Adipocyte (in vitro differentiated cells): ENCODE results near the gene COA8.

Experiments used
- DNase-seq: peaks from one replicate; pipeline ENCODE4 v3.0.0-alpha.2; 2015; ENCODE audit warnings: low read depth
- H3K27me3 ChIP-seq: replicated peaks from 2 replicates; pipeline ENCODE4 v1.7.0; 2013; ENCODE audit warnings: mild to moderate bottlenecking, low read length, moderate library complexity; ENCODE audit not compliant: control insufficient read depth, insufficient read depth
- H3K36me3 ChIP-seq: 2 replicates; pipeline ENCODE4 v1.7.0; 2013; ENCODE audit warnings: low read length, mild to moderate bottlenecking, moderate library complexity; ENCODE audit not compliant: control insufficient read depth, insufficient read depth, severe bottlenecking
- H3K4me1 ChIP-seq: 2 replicates; pipeline ENCODE4 v1.7.0; 2013; ENCODE audit warnings: mild to moderate bottlenecking, low read length, moderate library complexity; ENCODE audit not compliant: control insufficient read depth, insufficient read depth
- H3K4me3 ChIP-seq: 2 replicates; pipeline ENCODE4 v1.7.0; 2013; ENCODE audit warnings: mild to moderate bottlenecking, low read length, moderate library complexity
- H3K9ac ChIP-seq: 2 replicates; pipeline ENCODE4 v1.7.0; 2013; ENCODE audit warnings: mild to moderate bottlenecking, low read length, moderate library complexity
- H3K9me3 ChIP-seq: 2 replicates; pipeline ENCODE4 v1.7.0; 2013; ENCODE audit warnings: mild to moderate bottlenecking, low read length, moderate library complexity; ENCODE audit not compliant: control insufficient read depth

The COA8 gene

DNA sequence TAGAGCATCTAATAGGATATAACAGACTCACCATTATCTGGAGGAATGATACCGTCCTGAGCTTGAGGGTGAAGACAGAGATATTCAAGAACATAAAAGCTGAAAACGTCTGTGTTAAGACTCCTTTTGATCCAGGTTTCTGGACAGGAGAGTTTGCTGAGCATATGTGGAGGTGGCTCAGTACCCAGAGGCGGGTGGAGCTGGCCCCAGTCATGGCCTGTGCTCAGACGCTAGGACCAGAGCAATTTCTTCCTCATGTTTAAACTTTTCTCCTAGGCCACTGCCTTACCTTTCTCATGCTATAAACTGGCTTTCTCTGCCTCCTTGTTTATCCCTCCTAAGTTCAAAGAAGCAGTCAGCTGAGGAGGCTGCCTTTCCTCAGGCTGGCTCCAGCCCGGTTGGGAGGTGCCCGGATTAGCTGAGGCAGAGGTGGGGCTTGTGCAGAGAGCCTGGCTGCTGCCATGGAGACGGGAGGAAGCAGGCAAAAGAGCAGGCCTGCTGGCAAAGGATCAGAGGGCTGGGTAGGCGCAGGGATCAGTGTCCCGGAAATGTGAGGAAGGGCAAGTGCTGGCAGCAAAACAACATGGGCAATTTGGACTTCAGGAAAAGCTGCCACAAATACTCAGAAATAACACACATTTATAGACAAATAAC, 13.7 kb downstream of the COA8 start:
- Histone ChIP-seq H3K9ac (peak overlapping the region; percentile 76), H3K36me3 (peaks cover 58% of the 10 kb centered on the region), H3K4me3 (peak overlapping the region; percentile 7), H3K4me1 (peaks cover 17% of the 10 kb centered on the region), H3K27me3 (no peaks in the 10 kb centered on the region), H3K9me3 (no peaks in the 10 kb centered on the region)
- DNase-seq, result peak; percentile 96

DNA sequence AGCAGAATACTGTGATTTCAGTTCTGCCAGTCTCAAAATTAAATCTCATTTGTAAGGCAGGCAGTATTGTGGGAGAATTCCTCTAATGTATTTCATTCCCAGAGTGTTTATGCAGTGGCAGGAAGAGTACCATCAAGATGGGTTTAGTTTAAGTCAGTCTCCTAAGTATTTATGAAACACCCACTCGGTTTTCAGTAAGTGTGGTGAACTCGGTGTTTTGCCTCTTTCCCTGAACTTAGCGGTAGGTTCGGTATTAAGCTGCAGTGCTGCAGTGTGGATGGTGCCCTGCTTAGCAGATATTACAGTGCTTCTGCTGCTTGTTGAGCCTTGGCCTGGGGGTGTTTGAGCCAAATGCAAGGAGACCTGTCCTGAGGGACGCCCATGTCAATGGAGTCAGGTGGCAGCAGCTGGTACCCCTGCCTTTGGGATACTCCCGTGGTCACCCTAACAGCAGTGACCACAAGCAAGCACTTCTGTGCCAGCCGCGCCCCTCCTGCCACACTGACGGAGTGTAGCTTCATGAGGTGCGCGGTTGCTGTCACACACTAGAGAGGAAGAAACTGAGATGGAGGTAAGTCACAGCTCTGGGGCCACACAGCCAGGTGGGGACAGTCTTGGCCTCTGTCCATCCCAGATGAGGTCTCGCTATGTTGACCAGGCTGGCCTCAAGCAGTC, 15.8 kb downstream of the COA8 start:
- Histone ChIP-seq H3K4me1 (peaks cover 17% of the 10 kb centered on the region), H3K9ac (no peak overlapping the region), H3K27me3 (no peaks in the 10 kb centered on the region), H3K4me3 (no peak overlapping the region), H3K9me3 (no peaks in the 10 kb centered on the region), H3K36me3 (peaks cover 53% of the 10 kb centered on the region)
- DNase-seq, result no peak

DNA sequence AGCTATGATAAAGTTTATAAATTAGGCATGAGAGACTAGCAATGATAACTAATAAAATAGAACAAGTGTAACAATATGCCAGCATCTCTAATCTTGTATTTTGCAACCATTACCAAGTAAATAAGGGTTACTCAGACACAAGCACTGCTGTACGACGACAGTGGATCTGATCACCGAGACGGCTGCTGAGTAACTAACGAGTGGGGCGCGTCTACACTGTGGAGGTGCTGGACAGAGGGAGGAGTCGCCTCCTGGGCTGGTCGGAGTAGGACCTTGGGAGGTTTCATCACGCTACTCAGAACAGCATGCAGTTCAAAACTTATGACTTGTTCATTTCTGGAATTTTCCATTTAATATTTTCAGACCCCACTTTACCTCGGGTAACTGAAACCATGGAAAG, 18.4 kb downstream of the COA8 start:
- Histone ChIP-seq H3K9ac (no peak overlapping the region), H3K9me3 (no peaks in the 10 kb centered on the region), H3K4me3 (no peak overlapping the region), H3K27me3 (no peaks in the 10 kb centered on the region), H3K36me3 (peaks cover 40% of the 10 kb centered on the region), H3K4me1 (peaks cover 13% of the 10 kb centered on the region)
- DNase-seq, result no peak

DNA sequence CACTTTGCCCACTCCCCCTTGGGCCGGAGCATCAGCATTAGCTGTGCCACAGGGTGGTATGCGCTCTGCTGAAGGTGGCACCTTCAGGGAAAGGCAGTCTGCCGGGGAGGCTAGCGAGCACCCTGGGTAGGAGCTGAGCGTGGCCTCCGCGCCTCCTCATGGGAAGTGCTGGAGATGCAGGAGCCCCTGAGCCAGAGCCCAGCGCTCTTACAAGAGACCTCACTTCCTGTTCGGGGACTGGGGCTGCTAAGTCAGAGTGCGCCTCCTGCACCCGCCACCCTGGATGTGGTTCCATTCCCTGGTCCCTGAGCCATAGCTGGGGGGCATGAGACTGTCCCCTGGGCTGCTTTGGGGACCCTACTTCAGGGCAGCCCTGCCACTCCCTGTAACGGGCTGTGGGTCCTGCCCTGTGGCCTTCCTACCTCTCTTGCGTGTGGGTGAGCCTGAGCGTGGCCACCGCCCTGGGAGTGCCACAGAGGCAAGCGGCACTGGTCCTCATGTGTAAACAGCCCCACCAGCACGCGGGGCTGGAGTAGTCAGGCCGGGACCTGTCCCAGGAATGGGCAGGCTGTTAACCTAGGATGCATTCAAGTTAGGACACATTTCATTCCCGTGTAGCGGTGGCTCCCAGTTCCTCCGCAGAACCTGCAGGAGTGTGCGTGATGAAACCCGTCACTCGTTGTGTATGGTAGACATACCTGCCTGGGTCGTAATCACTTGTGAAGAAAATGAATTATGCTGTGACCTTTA, 19.4 kb downstream of the COA8 start:
- H3K9me3 ChIP-seq, result no peaks in the 10 kb centered on the region
- no peaks in the 10 kb centered on the region for H3K27me3 ChIP-seq
- no peak for DNase-seq
- H3K4me3 ChIP-seq, result no peak overlapping the region
- H3K4me1 ChIP-seq, result peaks cover 3% of the 10 kb centered on the region
- H3K36me3 ChIP-seq, result peaks cover 39% of the 10 kb centered on the region
- no peak overlapping the region for H3K9ac ChIP-seq

- H3K4me1 ChIP-seq, result no peaks in the 10 kb centered on the region
- peaks cover 33% of the 10 kb centered on the region for H3K36me3 ChIP-seq
Measured at GRCh38 chr14:103584326-103584915, 21.7 kb downstream of the COA8 start.

DNA sequence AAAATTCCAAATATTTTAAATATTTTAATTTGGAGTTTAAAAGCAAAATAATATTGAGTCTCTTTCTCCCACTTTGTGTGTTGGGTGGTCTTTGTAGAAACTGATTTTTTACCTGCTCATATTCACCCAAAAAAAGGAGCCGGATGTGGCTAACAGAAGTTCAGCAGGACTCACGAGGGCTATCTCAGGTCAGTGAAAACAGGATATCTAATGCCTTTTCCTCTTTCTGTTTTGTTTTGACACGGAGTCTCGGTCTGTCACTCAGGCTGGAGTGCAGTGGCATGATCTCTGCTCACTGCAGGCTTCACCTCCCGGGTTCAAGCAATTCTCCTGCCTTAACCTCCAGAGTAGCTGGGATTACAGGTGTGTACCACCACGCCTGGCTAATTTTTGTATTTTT, 30.8 kb downstream of the COA8 start:
- DNase-seq, result no peak
- H3K4me1 ChIP-seq, result peaks cover 9% of the 10 kb centered on the region
- peaks cover 21% of the 10 kb centered on the region for H3K36me3 ChIP-seq

More at GRCh38 chr14:103584326-103584915, 21.7 kb downstream of the COA8 start:
- no peaks in the 10 kb centered on the region for H3K27me3 ChIP-seq
- no peak for DNase-seq
- H3K4me3 ChIP-seq, result no peak overlapping the region
- no peak overlapping the region for H3K9ac ChIP-seq
- H3K9me3 ChIP-seq, result no peaks in the 10 kb centered on the region

DNA sequence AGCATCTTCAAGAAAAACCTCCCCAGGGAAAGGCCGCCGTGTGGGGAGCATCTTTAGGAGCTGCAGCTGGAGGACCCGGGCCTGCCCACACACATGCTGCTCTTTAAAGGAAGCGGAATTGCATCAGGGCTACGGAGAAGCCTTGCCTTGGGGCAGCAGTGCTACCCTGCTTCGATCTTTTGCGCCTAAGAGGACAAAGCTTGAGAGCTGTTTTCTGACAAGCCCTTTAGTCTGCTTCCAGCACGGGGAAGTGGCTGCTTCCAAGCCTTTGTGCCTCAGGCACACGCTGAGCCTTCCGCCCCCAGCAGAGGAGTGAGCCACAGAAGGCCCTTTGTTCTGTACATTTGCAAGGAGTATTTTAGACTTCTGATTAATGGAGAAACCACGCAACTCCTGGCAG, 31.5 kb downstream of the COA8 start:
- H3K9ac ChIP-seq, result no peak overlapping the region
- H3K36me3 ChIP-seq, result peaks cover 14% of the 10 kb centered on the region
- peak; percentile 67 for DNase-seq
- H3K4me1 ChIP-seq, result peaks cover 9% of the 10 kb centered on the region
- no peaks in the 10 kb centered on the region for H3K27me3 ChIP-seq
- no peak overlapping the region for H3K4me3 ChIP-seq
- H3K9me3 ChIP-seq, result no peaks in the 10 kb centered on the region

More for the DNA sequence above, 30.8 kb downstream of the COA8 start:
- Histone ChIP-seq H3K27me3 (no peaks in the 10 kb centered on the region), H3K9me3 (no peaks in the 10 kb centered on the region), H3K9ac (no peak overlapping the region), H3K4me3 (no peak overlapping the region)

- peak; percentile 91 for DNase-seq
- Histone ChIP-seq H3K9me3 (no peaks in the 10 kb centered on the region), H3K4me1 (peaks cover 9% of the 10 kb centered on the region), H3K4me3 (no peak overlapping the region), H3K9ac (no peak overlapping the region), H3K36me3 (no peaks in the 10 kb centered on the region), H3K27me3 (no peaks in the 10 kb centered on the region)
Measured at GRCh38 chr14:103597623-103598377, 35.0 kb downstream of the COA8 start.

DNA sequence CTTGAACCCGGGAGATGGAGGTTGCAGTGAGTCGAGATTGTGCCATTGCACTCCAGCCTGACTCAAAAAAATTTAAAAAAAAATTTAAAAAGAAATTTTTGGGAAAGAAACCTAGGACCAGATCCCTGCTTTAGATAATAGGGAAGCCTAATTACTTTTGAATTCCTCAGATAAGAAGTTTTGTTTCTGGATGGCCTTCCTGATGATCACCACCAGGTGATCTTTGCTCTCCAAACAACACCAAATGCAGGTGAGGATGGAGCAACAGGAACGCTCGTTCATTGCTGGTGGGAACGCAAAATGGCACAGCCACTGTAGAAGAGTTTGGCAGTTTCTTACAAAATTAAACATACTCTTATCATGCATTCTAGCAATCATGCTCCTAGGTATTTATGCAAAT, 37.7 kb downstream of the COA8 start:
- no peaks in the 10 kb centered on the region for H3K27me3 ChIP-seq
- DNase-seq, result no peak
- peaks cover 9% of the 10 kb centered on the region for H3K4me1 ChIP-seq
- no peaks in the 10 kb centered on the region for H3K36me3 ChIP-seq
- no peak overlapping the region for H3K9ac ChIP-seq
- H3K4me3 ChIP-seq, result no peak overlapping the region
- H3K9me3 ChIP-seq, result no peaks in the 10 kb centered on the region

DNA sequence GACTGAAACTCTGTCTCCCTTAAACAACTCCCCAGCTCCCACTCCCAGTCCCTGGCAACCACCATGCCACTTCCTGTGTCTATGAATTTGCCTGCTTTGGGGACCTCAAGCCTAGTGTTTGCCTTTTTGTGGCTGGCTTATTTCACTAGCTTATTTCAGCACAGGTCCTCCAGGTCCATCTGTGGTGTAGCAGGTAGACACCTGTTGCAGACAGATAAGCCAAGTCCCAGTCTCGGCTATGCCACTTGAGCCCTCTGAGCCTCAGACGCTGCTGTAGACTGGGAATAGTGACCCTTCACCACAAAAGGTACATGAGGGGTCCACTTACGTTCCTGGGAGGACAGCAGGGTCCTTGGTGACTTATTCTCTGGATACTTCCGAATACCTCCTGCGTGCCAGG, 41.9 kb downstream of the COA8 start:
- no peaks in the 10 kb centered on the region for H3K27me3 ChIP-seq
- no peak overlapping the region for H3K9ac ChIP-seq
- no peaks in the 10 kb centered on the region for H3K9me3 ChIP-seq
- H3K36me3 ChIP-seq, result no peaks in the 10 kb centered on the region
- H3K4me1 ChIP-seq, result peaks cover 12% of the 10 kb centered on the region
- DNase-seq, result no peak
- no peak overlapping the region for H3K4me3 ChIP-seq
